HCT116 (cell line): ENCODE results near the gene CNTFR. TPM values are rescaled to one million over a fixed set of nuclear protein-coding genes. Genes with fewer than 3 reads are reported as not detected.

ENCODE experiments used
- ATAC-seq: fragments of 200-7000 bp; cut with Tn5 transposase; 2 replicates; pipeline ENCODE4 v1.9.1; 2020; ENCODE audit warnings: mild to moderate bottlenecking, moderate library complexity
- BruUV-seq: library from RNA; stranded (reverse); fragments of 400-500 nt; replicated peaks from 2 replicates; lab custom pipeline; 2021; lab: Mats Ljungman, UMichigan
- CTCF ChIA-PET: fragments of 300-600 bp; sonication (Branson Sonifier 250); formaldehyde crosslinking; loops from one replicate; lab custom pipeline; 2021; ENCODE audit warnings: antibody characterized with exemption; lab: Charles Lee
- POLR2A ChIA-PET: fragments of 300-600, 350-600 bp; sonication (Branson Sonifier 250); formaldehyde crosslinking; loops from one replicate; lab custom pipeline; 2021; ENCODE audit warnings: antibody characterized with exemption; lab: Charles Lee
- RAD21 ChIA-PET, 2 experiments: fragments of 300-600 bp; sonication (Branson Sonifier 250); formaldehyde crosslinking; loops; one replicate each; lab custom pipeline; 2023; ENCODE audit warnings: low total read pairs in 2 of 2; ENCODE audit not compliant: uncharacterized antibody in 2 of 2, unreplicated experiment in 2 of 2, low non-redundant PET in 1 of 2; lab: Charles Lee
- DNase-seq: peaks from one replicate; pipeline ENCODE4 v3.0.0-alpha.2; 2010; ENCODE audit warnings: low read depth, low spot score
- H2AFZ ChIP-seq: fragments of 200-600 bp; shearing (Covaris generic), sonication (generic); 2 replicates; pipeline ENCODE4 v1.6.1; 2017; ENCODE audit warnings: low read depth, mixed run types, mixed read lengths, antibody characterized with exemption, low read length; ENCODE audit not compliant: poor library complexity, severe bottlenecking
- H3K27ac ChIP-seq: 2 replicates; pipeline ENCODE4 v1.5.1; 2012; ENCODE audit warnings: low read depth, low read length
- H3K27me3 ChIP-seq: fragments of 200-600 bp; sonication (generic); 2 replicates; pipeline ENCODE4 v1.6.1; 2016; ENCODE audit warnings: mixed run types, low read length, mixed read lengths; ENCODE audit not compliant: insufficient read depth
- H3K36me3 ChIP-seq, 2 experiments: fragments of 200-500 bp in 1 of 2; fragments of 200-600 bp in 1 of 2; sonication (Bioruptor generic) in 1 of 2; sonication (generic) in 1 of 2; 2 replicates each; pipeline versions ENCODE4 v1.5.1 to v1.6.1; 2014 to 2016; ENCODE audit warnings: low read length in 2 of 2, inconsistent platforms in 1 of 2, mixed read lengths in 1 of 2, mixed run types in 1 of 2; ENCODE audit not compliant: insufficient read depth in 2 of 2, control insufficient read depth in 1 of 2
- H3K4me1 ChIP-seq, 2 experiments: fragments of 200-600 bp in 1 of 2; sonication (generic) in 1 of 2; 2 replicates each; pipeline versions ENCODE4 v1.5.1 to v1.6.1; 2012 to 2017; ENCODE audit warnings: low read length in 2 of 2, inconsistent platforms in 1 of 2, mild to moderate bottlenecking in 1 of 2, mixed read lengths in 1 of 2, mixed run types in 1 of 2, moderate library complexity in 1 of 2; ENCODE audit not compliant: insufficient read depth in 2 of 2, control insufficient read depth in 1 of 2
- H3K4me2 ChIP-seq: fragments of 200-600 bp; sonication (generic); 2 replicates; pipeline ENCODE4 v1.6.1; 2017; ENCODE audit warnings: mixed run types, low read length, mixed read lengths
- H3K4me3 ChIP-seq, 2 experiments: fragments of 200-600 bp in 1 of 2; sonication (generic) in 1 of 2; replicated peaks in 1 of 2; 2 replicates each; pipeline ENCODE4 v1.5.1; 2011 to 2016; ENCODE audit warnings: low read length in 2 of 2, control low read depth in 1 of 2, low read depth in 1 of 2, mild to moderate bottlenecking in 1 of 2, mixed read lengths in 1 of 2, mixed run types in 1 of 2
- H3K79me2 ChIP-seq: fragments of 200-600 bp; sonication (generic); 2 replicates; pipeline ENCODE4 v1.6.1; 2017; ENCODE audit warnings: mild to moderate bottlenecking, mixed run types, low read length, moderate library complexity, mixed read lengths; ENCODE audit not compliant: insufficient read depth
- H3K9ac ChIP-seq: fragments of 200-600 bp; sonication (generic); 2 replicates; pipeline ENCODE4 v1.6.1; 2016; ENCODE audit warnings: low read length, mixed read lengths
- H3K9me2 ChIP-seq: fragments of 200-600 bp; sonication (generic), shearing (Covaris generic); 2 replicates; pipeline ENCODE4 v1.6.1; 2017; ENCODE audit warnings: mixed run types, mild to moderate bottlenecking, moderate library complexity; ENCODE audit not compliant: insufficient read depth
- H3K9me3 ChIP-seq, 2 experiments: fragments of 200-500 bp in 1 of 2; fragments of 200-600 bp in 1 of 2; sonication (Bioruptor generic) in 1 of 2; sonication (generic) in 1 of 2; 2 replicates each; pipeline ENCODE4 v1.6.1; 2014 to 2017; ENCODE audit warnings: low read length in 2 of 2, mixed read lengths in 2 of 2, inconsistent platforms in 1 of 2, low read depth in 1 of 2, mild to moderate bottlenecking in 1 of 2, mixed run types in 1 of 2, moderate library complexity in 1 of 2; ENCODE audit not compliant: control insufficient read depth in 1 of 2, insufficient read depth in 1 of 2
- H4K20me1 ChIP-seq: fragments of 200-600 bp; sonication (generic), shearing (Covaris generic); 2 replicates; pipeline ENCODE4 v1.6.1; 2017; ENCODE audit warnings: mixed run types, mild to moderate bottlenecking, moderate library complexity; ENCODE audit not compliant: insufficient read depth
- CEBPB ChIP-seq: IDR thresholded peaks from 2 replicates; pipeline ENCODE4 v1.6.1; 2012; ENCODE audit warnings: low read depth
- ELF1 ChIP-seq: IDR thresholded peaks from 2 replicates; pipeline ENCODE4 v1.6.1; 2012; ENCODE audit warnings: low read depth, borderline replicate concordance
- EZH2 ChIP-seq: fragments of 200-600 bp; sonication (generic); IDR thresholded peaks from 2 replicates; pipeline ENCODE4 v1.6.1; 2017; ENCODE audit warnings: antibody characterized with exemption, mixed run types
- RAD21 ChIP-seq: IDR thresholded peaks from 2 replicates; pipeline ENCODE4 v1.6.1; 2012; ENCODE audit warnings: low read depth, mild to moderate bottlenecking
- SRF ChIP-seq: IDR thresholded peaks from 2 replicates; pipeline ENCODE4 v1.6.1; 2012; ENCODE audit warnings: low read depth
- YY1 ChIP-seq: IDR thresholded peaks from 2 replicates; pipeline ENCODE4 v1.6.1; 2011; ENCODE audit warnings: low read length, low read depth, moderate library complexity, mild to moderate bottlenecking; ENCODE audit not compliant: insufficient replicate concordance; ENCODE audit errors: extremely low read depth
- intact Hi-C: fragments of 100-400 bp; cut with micrococcal nuclease; formaldehyde crosslinking; loops from 2 replicates; pipeline ENCODE4 v1.10.0; 2022
- total RNA-seq: library from RNA; stranded (reverse); gene quantifications from one replicate; pipeline ENCODE4 v1.2.1, GENCODE V29; 2021; ENCODE audit not compliant: unreplicated experiment
- TF ChIP-seq, protein P1 (sequence below), 3 experiments: fragments of 200-600 bp in 1 of 3; sonication (generic) in 1 of 3; IDR thresholded peaks in 2 of 3; conservative IDR thresholded peaks in 1 of 3; 2 replicates each; pipeline ENCODE4 v1.5.1; 2012 to 2017; ENCODE audit warnings: low read depth in 2 of 3, low read length in 2 of 3, antibody characterized with exemption in 1 of 3, borderline replicate concordance in 1 of 3, control low read depth in 1 of 3, mild to moderate bottlenecking in 1 of 3, mixed read lengths in 1 of 3, mixed run types in 1 of 3, moderate library complexity in 1 of 3; ENCODE audit not compliant: insufficient read depth in 1 of 3
- TF ChIP-seq, protein P2 (sequence below): IDR thresholded peaks from 2 replicates; pipeline ENCODE4 v1.6.1; 2012
- TF ChIP-seq, protein P3 (sequence below): IDR thresholded peaks from 2 replicates; pipeline ENCODE4 v1.6.1; 2011; ENCODE audit warnings: mild to moderate bottlenecking, low read length, moderate library complexity; ENCODE audit not compliant: insufficient replicate concordance; ENCODE audit errors: extremely low read depth

Gene CNTFR
- total RNA-seq, 1 experiment from 2014 or later, result not detected

DNA sequence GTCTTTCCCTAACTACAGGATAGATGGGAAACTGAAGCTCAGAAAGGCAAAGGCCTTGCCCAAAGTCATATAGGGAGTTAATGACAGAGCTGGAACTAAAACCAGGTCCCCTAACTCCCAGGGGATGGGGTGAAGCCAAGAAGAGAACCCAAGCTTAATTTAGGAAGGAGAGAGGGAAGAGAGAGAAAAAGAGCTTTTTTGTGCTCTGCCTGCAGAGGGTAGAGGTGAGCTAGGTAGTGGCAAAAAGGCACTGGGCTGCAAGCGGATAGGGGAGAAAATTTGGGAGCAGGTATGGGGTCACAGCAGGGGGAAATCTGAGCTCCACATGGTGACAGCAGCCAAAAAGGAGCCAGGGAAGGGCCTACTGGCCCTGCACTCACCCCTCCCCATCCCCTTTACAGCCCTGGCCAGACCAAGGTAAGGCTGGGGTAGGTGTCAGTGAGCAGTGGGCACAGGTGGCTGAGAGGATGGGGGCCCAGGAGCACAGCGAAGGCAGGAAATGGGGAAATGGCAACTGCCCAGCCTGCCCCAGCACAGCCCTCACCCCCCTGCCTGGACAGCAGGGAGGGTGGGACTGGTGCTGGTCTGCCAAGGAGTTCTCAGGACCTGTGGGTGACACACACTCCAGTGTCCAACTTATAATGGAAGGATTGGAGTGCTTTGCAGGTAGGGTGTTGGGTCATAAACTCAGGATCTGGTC is 70.1 kb downstream of the CNTFR start:
- H3K36me3 ChIP-seq, result no peaks in the 10 kb centered on the region
- H3K27me3 ChIP-seq, result peaks cover 2% of the 10 kb centered on the region; the same call in 1 of the 2 replicates
- ChIA-PET RAD21 (no interaction called here), CTCF (interaction anchor here (1.6 to 2.0 kb wide), 4 partner anchors 27 to 84 kb away, joined by 4 to 8 read pairs (median 7); no protein-coding TSS in a partner anchor), POLR2A (no interaction called here)
- no peak overlapping the region for H3K9ac ChIP-seq
- H3K9me3 ChIP-seq, result no peaks in the 10 kb centered on the region
- no peaks in the 10 kb centered on the region for H3K9me2 ChIP-seq
- H3K79me2 ChIP-seq, result no peaks in the 10 kb centered on the region
- H3K27ac ChIP-seq, result no peak overlapping the region
- no peak overlapping the region for H2AFZ ChIP-seq
- TF ChIP-seq, protein P1, sequence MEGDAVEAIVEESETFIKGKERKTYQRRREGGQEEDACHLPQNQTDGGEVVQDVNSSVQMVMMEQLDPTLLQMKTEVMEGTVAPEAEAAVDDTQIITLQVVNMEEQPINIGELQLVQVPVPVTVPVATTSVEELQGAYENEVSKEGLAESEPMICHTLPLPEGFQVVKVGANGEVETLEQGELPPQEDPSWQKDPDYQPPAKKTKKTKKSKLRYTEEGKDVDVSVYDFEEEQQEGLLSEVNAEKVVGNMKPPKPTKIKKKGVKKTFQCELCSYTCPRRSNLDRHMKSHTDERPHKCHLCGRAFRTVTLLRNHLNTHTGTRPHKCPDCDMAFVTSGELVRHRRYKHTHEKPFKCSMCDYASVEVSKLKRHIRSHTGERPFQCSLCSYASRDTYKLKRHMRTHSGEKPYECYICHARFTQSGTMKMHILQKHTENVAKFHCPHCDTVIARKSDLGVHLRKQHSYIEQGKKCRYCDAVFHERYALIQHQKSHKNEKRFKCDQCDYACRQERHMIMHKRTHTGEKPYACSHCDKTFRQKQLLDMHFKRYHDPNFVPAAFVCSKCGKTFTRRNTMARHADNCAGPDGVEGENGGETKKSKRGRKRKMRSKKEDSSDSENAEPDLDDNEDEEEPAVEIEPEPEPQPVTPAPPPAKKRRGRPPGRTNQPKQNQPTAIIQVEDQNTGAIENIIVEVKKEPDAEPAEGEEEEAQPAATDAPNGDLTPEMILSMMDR (IDR thresholded peaks at IDR 0.05 in 2 of 3, conservative IDR thresholded peaks at IDR 0.05 in 1 of 3; ENCODE audit: borderline replicate concordance in 1 of 3, insufficient read depth in 1 of 3, low read depth in 2 of 3, low read length in 2 of 3), result peak in 2 of 3 experiments; percentile 16 to 32; a peak in 2 of 6 replicates
- TF ChIP-seq EZH2 (no peak), RAD21 (peak; percentile 50), YY1 (no peak)
- H3K4me1 ChIP-seq, result peaks cover 8 to 17% of the 10 kb centered on the region in 2 experiments; a peak in 3 of 4 replicates
- no peak overlapping the region for H3K4me3 ChIP-seq
- no peak for ATAC-seq
- BruUV-seq, result no TSS peak
- intact Hi-C loops, result no loop called here
- H3K4me2 ChIP-seq, result no peak overlapping the region
- no peaks in the 10 kb centered on the region for H4K20me1 ChIP-seq
- no peak for DNase-seq

DNA sequence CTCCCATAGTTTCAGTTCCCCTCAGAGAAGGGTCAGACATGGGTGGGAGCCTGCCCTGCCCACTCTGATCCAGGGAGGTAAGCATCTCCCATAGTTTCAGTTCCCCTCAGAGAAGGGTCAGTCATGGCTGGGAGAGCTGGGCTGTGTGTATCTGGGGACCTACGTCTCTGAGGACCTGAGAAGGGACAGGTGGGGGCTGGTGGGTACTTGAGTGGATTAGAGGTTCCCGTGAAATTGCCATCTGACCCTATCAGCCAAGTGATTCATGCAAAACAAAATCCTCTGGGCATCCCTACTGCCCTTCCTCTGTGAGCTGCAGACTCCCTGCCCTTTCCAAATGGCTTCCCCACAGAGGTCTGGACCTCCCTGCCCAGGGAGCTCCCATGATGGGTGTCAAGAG is 70.6 kb downstream of the CNTFR start:
- Histone ChIP-seq H3K27ac (no peak overlapping the region), H2AFZ (no peak overlapping the region), H3K4me2 (no peak overlapping the region), H3K4me1 (peaks cover 8 to 17% of the 10 kb centered on the region in 2 experiments; a peak in 3 of 4 replicates), H3K9ac (no peak overlapping the region), H3K4me3 (no peak overlapping the region), H3K36me3 (no peaks in the 10 kb centered on the region), H4K20me1 (no peaks in the 10 kb centered on the region), H3K9me3 (no peaks in the 10 kb centered on the region), H3K9me2 (no peaks in the 10 kb centered on the region), H3K79me2 (no peaks in the 10 kb centered on the region), H3K27me3 (no peaks in the 10 kb centered on the region)
- DNase-seq (no peak), ATAC-seq (no peak)
- RAD21 ChIA-PET, result no interaction called here
- CTCF ChIA-PET, result interaction anchor here (1.6 to 2.0 kb wide), 4 partner anchors 28 to 85 kb away, joined by 4 to 8 read pairs (median 7); no protein-coding TSS in a partner anchor
- BruUV-seq, result no TSS peak
- intact Hi-C loops, result no loop called here
- POLR2A ChIA-PET, result no interaction called here
- TF ChIP-seq ELF1 (no peak), CEBPB (no peak), SRF (no peak), RAD21 (no peak)
- TF ChIP-seq, protein P2, sequence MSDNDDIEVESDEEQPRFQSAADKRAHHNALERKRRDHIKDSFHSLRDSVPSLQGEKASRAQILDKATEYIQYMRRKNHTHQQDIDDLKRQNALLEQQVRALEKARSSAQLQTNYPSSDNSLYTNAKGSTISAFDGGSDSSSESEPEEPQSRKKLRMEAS, result no peak
- TF ChIP-seq, protein P3, sequence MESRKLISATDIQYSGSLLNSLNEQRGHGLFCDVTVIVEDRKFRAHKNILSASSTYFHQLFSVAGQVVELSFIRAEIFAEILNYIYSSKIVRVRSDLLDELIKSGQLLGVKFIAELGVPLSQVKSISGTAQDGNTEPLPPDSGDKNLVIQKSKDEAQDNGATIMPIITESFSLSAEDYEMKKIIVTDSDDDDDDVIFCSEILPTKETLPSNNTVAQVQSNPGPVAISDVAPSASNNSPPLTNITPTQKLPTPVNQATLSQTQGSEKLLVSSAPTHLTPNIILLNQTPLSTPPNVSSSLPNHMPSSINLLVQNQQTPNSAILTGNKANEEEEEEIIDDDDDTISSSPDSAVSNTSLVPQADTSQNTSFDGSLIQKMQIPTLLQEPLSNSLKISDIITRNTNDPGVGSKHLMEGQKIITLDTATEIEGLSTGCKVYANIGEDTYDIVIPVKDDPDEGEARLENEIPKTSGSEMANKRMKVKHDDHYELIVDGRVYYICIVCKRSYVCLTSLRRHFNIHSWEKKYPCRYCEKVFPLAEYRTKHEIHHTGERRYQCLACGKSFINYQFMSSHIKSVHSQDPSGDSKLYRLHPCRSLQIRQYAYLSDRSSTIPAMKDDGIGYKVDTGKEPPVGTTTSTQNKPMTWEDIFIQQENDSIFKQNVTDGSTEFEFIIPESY, result no peak
